Amygdala (tissue), 56 donors: Measurements from ENCODE around the gene SH2D6.
"Not testable (repeated sequence)": the region's sequence is repeated elsewhere in the genome, so short reads cannot be mapped to it uniquely, and the experiment has no call there.

ENCODE experiments used
- DNase-seq, 56 donors: peaks; one replicate each; lab custom pipeline; 2025; lab: John Stamatoyannopoulos, UW

Gene SH2D6

GRCh38 chr2:85437488-85438200 lies 19.1 kb downstream of the SH2D6 start:
- peak; percentile 53 to 97 (median 85) for DNase-seq

- peak in 17 of 56 donors; percentile 52 to 82 (median 63) for DNase-seq
Measured at GRCh38 chr2:85438201-85439024, 19.9 kb downstream of the SH2D6 start.

- no peak for DNase-seq
Measured at GRCh38 chr2:85439025-85439472, 20.5 kb downstream of the SH2D6 start.

- not testable (repeated sequence) for DNase-seq
Measured at GRCh38 chr2:85439569-85439968, 21.1 kb downstream of the SH2D6 start.

- no peak for DNase-seq
Measured at GRCh38 chr2:85439986-85440385, 21.5 kb downstream of the SH2D6 start.

GRCh38 chr2:85440729-85441128 lies 22.2 kb downstream of the SH2D6 start:
- DNase-seq = no peak

GRCh38 chr2:85441864-85442263 lies 23.4 kb downstream of the SH2D6 start:
- no peak for DNase-seq

GRCh38 chr2:85444629-85445172 lies 26.2 kb downstream of the SH2D6 start:
- DNase-seq = no peak

- DNase-seq = peak in 18 of 56 donors; percentile 6 to 67 (median 40)
Measured at GRCh38 chr2:85445316-85446295, 27.1 kb downstream of the SH2D6 start.

- DNase-seq = peak in 11 of 56 donors; percentile 25 to 56 (median 32)
Measured at GRCh38 chr2:85446296-85447221, 28.0 kb downstream of the SH2D6 start.

- DNase-seq = peak in 13 of 56 donors; percentile 20 to 59 (median 41)
Measured at GRCh38 chr2:85447222-85447585, 28.7 kb downstream of the SH2D6 start.

GRCh38 chr2:85448461-85449213 lies 30.1 kb downstream of the SH2D6 start:
- DNase-seq = no peak

- DNase-seq = no peak
Measured at GRCh38 chr2:85449214-85449588, 30.7 kb downstream of the SH2D6 start.

- no peak for DNase-seq
Measured at GRCh38 chr2:85452237-85452636, 33.7 kb downstream of the SH2D6 start.

GRCh38 chr2:85453571-85453970 lies 35.1 kb downstream of the SH2D6 start:
- DNase-seq = no peak

GRCh38 chr2:85455552-85456090 lies 37.1 kb downstream of the SH2D6 start:
- DNase-seq = no peak

GRCh38 chr2:85457043-85457442 lies 38.5 kb downstream of the SH2D6 start:
- no peak for DNase-seq

GRCh38 chr2:85457877-85458316 lies 39.4 kb downstream of the SH2D6 start:
- no peak for DNase-seq
